Caco-2 (cell line): ENCODE measurements around the gene NRP2. TPM values are rescaled to one million over a fixed set of nuclear protein-coding genes. Genes with fewer than 3 reads are reported as not detected.

Experiments used
- BruUV-seq: library from RNA; stranded (reverse); fragments of 400-500 nt; replicated peaks from 2 replicates; lab custom pipeline; 2021; lab: Mats Ljungman, UMichigan
- CTCF ChIA-PET: fragments of 300-600 bp; sonication (Branson Sonifier 250); formaldehyde crosslinking; loops from one replicate; lab custom pipeline; 2022; ENCODE audit warnings: antibody characterized with exemption; lab: Charles Lee
- POLR2A ChIA-PET: fragments of 300-600 bp; sonication (Branson Sonifier 250); formaldehyde crosslinking; loops from one replicate; lab custom pipeline; 2022; ENCODE audit warnings: antibody characterized with exemption; lab: Charles Lee
- DNase-seq, 2 experiments: peaks; one replicate each; pipeline versions ENCODE4 v3.0.0 to v3.0.0-alpha.2; 2020 to 2022
- H3K27me3 ChIP-seq: replicated peaks from 2 replicates; pipeline ENCODE4 v1.6.0; 2011; ENCODE audit warnings: low read length; ENCODE audit not compliant: control insufficient read depth, insufficient read depth
- H3K36me3 ChIP-seq: 2 replicates; pipeline ENCODE4 v1.5.1; 2011; ENCODE audit warnings: low read length; ENCODE audit not compliant: control insufficient read depth, insufficient read depth
- H3K4me1 ChIP-seq: fragments of 250-450 bp; sonication (Bioruptor Pico); 2 replicates; pipeline ENCODE4 v1.5.1; 2020; ENCODE audit warnings: mild to moderate bottlenecking
- H3K4me3 ChIP-seq: 2 replicates; pipeline ENCODE4 v1.5.1; 2011; ENCODE audit warnings: low read depth, mild to moderate bottlenecking, control low read depth, low read length
- H3K9me3 ChIP-seq: fragments of 250-450 bp; sonication (Bioruptor Pico); 2 replicates; pipeline ENCODE4 v1.5.1; 2020; ENCODE audit warnings: mild to moderate bottlenecking, moderate library complexity
- H3K27ac Mint-ChIP-seq: one replicate; pipeline ENCODE4 v1.8.0; 2022; ENCODE audit warnings: mixed read lengths; ENCODE audit not compliant: unreplicated experiment
- H3K27me3 Mint-ChIP-seq: one replicate; pipeline ENCODE4 v1.8.0; 2022; ENCODE audit warnings: mixed read lengths; ENCODE audit not compliant: insufficient read depth, unreplicated experiment
- H3K36me3 Mint-ChIP-seq: one replicate; pipeline ENCODE4 v1.8.0; 2022; ENCODE audit warnings: mild to moderate bottlenecking, mixed read lengths; ENCODE audit not compliant: insufficient read depth, unreplicated experiment
- H3K4me1 Mint-ChIP-seq: one replicate; pipeline ENCODE4 v1.8.0; 2022; ENCODE audit warnings: low read depth, mixed read lengths; ENCODE audit not compliant: unreplicated experiment
- H3K4me3 Mint-ChIP-seq: one replicate; pipeline ENCODE4 v1.8.0; 2022; ENCODE audit warnings: mild to moderate bottlenecking, moderate library complexity, mixed read lengths; ENCODE audit not compliant: unreplicated experiment
- H3K9me3 Mint-ChIP-seq: one replicate; pipeline ENCODE4 v1.8.0; 2022; ENCODE audit warnings: mixed read lengths; ENCODE audit not compliant: unreplicated experiment
- intact Hi-C: fragments of 100-400 bp; cut with micrococcal nuclease; formaldehyde crosslinking; loops from one replicate; pipeline ENCODE4 v1.10.0; 2022; ENCODE audit not compliant: unreplicated experiment
- total RNA-seq: library from RNA; stranded (reverse); gene quantifications from 2 replicates; pipeline ENCODE4 v1.2.3, GENCODE V29; 2022
- TF ChIP-seq, protein P1 (sequence below), 2 experiments: fragments of 200-600 bp in 1 of 2; IDR thresholded peaks; 1 replicate in 1 of 2; 2 replicates in 1 of 2; pipeline versions ENCODE4 v1.5.1 to v1.8.0; 2011 to 2022; ENCODE audit warnings: antibody characterized with exemption in 1 of 2, control low read depth in 1 of 2, inconsistent platforms in 1 of 2, low read depth in 1 of 2, low read length in 1 of 2, mild to moderate bottlenecking in 1 of 2, moderate library complexity in 1 of 2; ENCODE audit not compliant: insufficient read depth in 1 of 2, severe bottlenecking in 1 of 2, unreplicated experiment in 1 of 2

The NRP2 gene
- total RNA-seq, 1 experiment from 2014 or later, result 96.9 TPM

- DNase-seq, result no peak
- peaks cover 30% of the 10 kb centered on the region for H3K4me1 Mint-ChIP-seq
- H3K27me3 Mint-ChIP-seq, result no peaks in the 10 kb centered on the region
- H3K36me3 Mint-ChIP-seq, result peaks cover 28% of the 10 kb centered on the region
- TF ChIP-seq, protein P1, sequence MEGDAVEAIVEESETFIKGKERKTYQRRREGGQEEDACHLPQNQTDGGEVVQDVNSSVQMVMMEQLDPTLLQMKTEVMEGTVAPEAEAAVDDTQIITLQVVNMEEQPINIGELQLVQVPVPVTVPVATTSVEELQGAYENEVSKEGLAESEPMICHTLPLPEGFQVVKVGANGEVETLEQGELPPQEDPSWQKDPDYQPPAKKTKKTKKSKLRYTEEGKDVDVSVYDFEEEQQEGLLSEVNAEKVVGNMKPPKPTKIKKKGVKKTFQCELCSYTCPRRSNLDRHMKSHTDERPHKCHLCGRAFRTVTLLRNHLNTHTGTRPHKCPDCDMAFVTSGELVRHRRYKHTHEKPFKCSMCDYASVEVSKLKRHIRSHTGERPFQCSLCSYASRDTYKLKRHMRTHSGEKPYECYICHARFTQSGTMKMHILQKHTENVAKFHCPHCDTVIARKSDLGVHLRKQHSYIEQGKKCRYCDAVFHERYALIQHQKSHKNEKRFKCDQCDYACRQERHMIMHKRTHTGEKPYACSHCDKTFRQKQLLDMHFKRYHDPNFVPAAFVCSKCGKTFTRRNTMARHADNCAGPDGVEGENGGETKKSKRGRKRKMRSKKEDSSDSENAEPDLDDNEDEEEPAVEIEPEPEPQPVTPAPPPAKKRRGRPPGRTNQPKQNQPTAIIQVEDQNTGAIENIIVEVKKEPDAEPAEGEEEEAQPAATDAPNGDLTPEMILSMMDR (IDR thresholded peaks at IDR 0.05; ENCODE audit: insufficient read depth in 1 of 2, low read depth in 1 of 2, low read length in 1 of 2, severe bottlenecking in 1 of 2, unreplicated experiment in 1 of 2), result no peak
- no peaks in the 10 kb centered on the region for H3K9me3 ChIP-seq
- H3K36me3 ChIP-seq, result no peaks in the 10 kb centered on the region
- no peaks in the 10 kb centered on the region for H3K27me3 ChIP-seq
- CTCF ChIA-PET, result interaction anchor here (0.6 kb wide), 1 partner anchor 17 kb away, joined by 8 read pairs; no protein-coding TSS in a partner anchor
- no TSS peak for BruUV-seq
- no peak overlapping the region for H3K4me3 Mint-ChIP-seq
- H3K9me3 Mint-ChIP-seq, result no peaks in the 10 kb centered on the region
- POLR2A ChIA-PET, result no interaction called here
- H3K4me1 ChIP-seq, result peaks cover 37% of the 10 kb centered on the region
- H3K27ac Mint-ChIP-seq, result peak overlapping the region; percentile 80
- no peak overlapping the region for H3K4me3 ChIP-seq
- intact Hi-C loops, result loop anchor here (1.0 to 2.0 kb wide), 2 partner anchors 35 to 155 kb away; no protein-coding TSS in a partner anchor
Measured at GRCh38 chr2:205771666-205772065, 89.4 kb downstream of the NRP2 start.

- H3K4me3 ChIP-seq, result no peak overlapping the region
- H3K4me1 ChIP-seq, result peaks cover 37% of the 10 kb centered on the region
- no TSS peak for BruUV-seq
- no peaks in the 10 kb centered on the region for H3K9me3 Mint-ChIP-seq
- H3K4me1 Mint-ChIP-seq, result peaks cover 23% of the 10 kb centered on the region
- no peak overlapping the region for H3K4me3 Mint-ChIP-seq
- intact Hi-C loops, result no loop called here
- H3K27me3 Mint-ChIP-seq, result no peaks in the 10 kb centered on the region
- POLR2A ChIA-PET, result no interaction called here
- CTCF ChIA-PET, result no interaction called here
- no peaks in the 10 kb centered on the region for H3K36me3 ChIP-seq
- peaks cover 21% of the 10 kb centered on the region for H3K36me3 Mint-ChIP-seq
- no peaks in the 10 kb centered on the region for H3K9me3 ChIP-seq
- DNase-seq, result no peak
- no peaks in the 10 kb centered on the region for H3K27me3 ChIP-seq
- H3K27ac Mint-ChIP-seq, result no peak overlapping the region
- TF ChIP-seq, protein P1 (IDR thresholded peaks at IDR 0.05; ENCODE audit: insufficient read depth in 1 of 2, low read depth in 1 of 2, low read length in 1 of 2, severe bottlenecking in 1 of 2, unreplicated experiment in 1 of 2), result no peak
Measured at GRCh38 chr2:205772983-205773382, 90.7 kb downstream of the NRP2 start.

- peaks cover 33% of the 10 kb centered on the region for H3K4me1 ChIP-seq
- TF ChIP-seq, protein P1 (IDR thresholded peaks at IDR 0.05; ENCODE audit: insufficient read depth in 1 of 2, low read depth in 1 of 2, low read length in 1 of 2, severe bottlenecking in 1 of 2, unreplicated experiment in 1 of 2), result no peak
- no peaks in the 10 kb centered on the region for H3K27me3 Mint-ChIP-seq
- H3K9me3 ChIP-seq, result no peaks in the 10 kb centered on the region
- no peak overlapping the region for H3K4me3 ChIP-seq
- peaks cover 21% of the 10 kb centered on the region for H3K4me1 Mint-ChIP-seq
- no TSS peak for BruUV-seq
- ChIA-PET POLR2A (no interaction called here), CTCF (interaction anchor here (2.9 kb wide), 1 partner anchor 152 kb away, joined by 12 read pairs; no protein-coding TSS in a partner anchor)
- no peaks in the 10 kb centered on the region for H3K36me3 ChIP-seq
- intact Hi-C loops, result no loop called here
- H3K36me3 Mint-ChIP-seq, result peaks cover 19% of the 10 kb centered on the region
- H3K4me3 Mint-ChIP-seq, result no peak overlapping the region
- H3K9me3 Mint-ChIP-seq, result no peaks in the 10 kb centered on the region
- no peak overlapping the region for H3K27ac Mint-ChIP-seq
- DNase-seq, result no peak
- H3K27me3 ChIP-seq, result no peaks in the 10 kb centered on the region
Measured at GRCh38 chr2:205773989-205774388, 91.7 kb downstream of the NRP2 start.
